Smooth muscle cell (in vitro differentiated cells): ENCODE measurements around the gene CHRNB2. TPM values are rescaled to one million over a fixed set of nuclear protein-coding genes. Genes with fewer than 3 reads are reported as not detected.

ENCODE experiments used
- DNase-seq: peaks from one replicate; lab custom pipeline; 2025; ENCODE audit not compliant: unreplicated experiment; lab: John Stamatoyannopoulos, UW
- H2AFZ ChIP-seq: fragments of 200-600 bp; sonication (generic); 2 replicates; pipeline ENCODE4 v1.6.0; 2016; ENCODE audit warnings: antibody characterized with exemption, low read depth, mild to moderate bottlenecking
- H3F3A ChIP-seq: fragments of 200-600 bp; sonication (generic); 2 replicates; pipeline ENCODE4 v1.6.0; 2017; ENCODE audit warnings: antibody characterized with exemption, low read depth
- H3K27ac ChIP-seq: fragments of 200-600 bp; sonication (generic); 2 replicates; pipeline ENCODE4 v1.5.1; 2016; ENCODE audit warnings: low read depth, mild to moderate bottlenecking
- H3K27me3 ChIP-seq: fragments of 200-600 bp; sonication (generic); 2 replicates; pipeline ENCODE4 v1.6.1; 2016; ENCODE audit warnings: low read depth, mild to moderate bottlenecking
- H3K36me3 ChIP-seq: fragments of 200-600 bp; sonication (generic); 2 replicates; pipeline ENCODE4 v1.5.1; 2016; ENCODE audit warnings: low read depth
- H3K4me1 ChIP-seq: fragments of 200-600 bp; sonication (generic); 2 replicates; pipeline ENCODE4 v1.5.1; 2016; ENCODE audit warnings: low read depth
- H3K4me2 ChIP-seq: fragments of 200-600 bp; sonication (generic); 2 replicates; pipeline ENCODE4 v1.6.0; 2016; ENCODE audit warnings: mild to moderate bottlenecking
- H3K4me3 ChIP-seq: fragments of 200-600 bp; sonication (generic); 2 replicates; pipeline ENCODE4 v1.5.1; 2016; ENCODE audit warnings: mild to moderate bottlenecking
- H3K79me2 ChIP-seq: fragments of 200-600 bp; sonication (generic); 2 replicates; pipeline ENCODE4 v1.6.0; 2016; ENCODE audit warnings: low read depth, mild to moderate bottlenecking
- H3K9ac ChIP-seq: fragments of 200-600 bp; sonication (generic); 2 replicates; pipeline ENCODE4 v1.6.0; 2016; ENCODE audit warnings: low read depth
- H3K9me3 ChIP-seq: fragments of 200-600 bp; sonication (generic); replicated peaks from 2 replicates; pipeline ENCODE4 v1.5.1; 2016; ENCODE audit warnings: low read depth
- H4K20me1 ChIP-seq: fragments of 200-600 bp; sonication (generic); 2 replicates; pipeline ENCODE4 v1.6.0; 2016; ENCODE audit warnings: low read depth
- CTCF ChIP-seq: fragments of 200-600 bp; sonication (generic); IDR thresholded peaks from 2 replicates; pipeline ENCODE4 v1.5.1; 2017; ENCODE audit warnings: borderline replicate concordance, mild to moderate bottlenecking, antibody characterized with exemption; ENCODE audit not compliant: insufficient read depth, poor library complexity, severe bottlenecking
- WGBS: methylation state at CpG from one replicate; pipeline ENCODE4 v1.1.7; 2016; ENCODE audit warnings: low lambda C conversion rate; 5-methylcytosine and 5-hydroxymethylcytosine counted together
- polyA plus RNA-seq: library from polyadenylated mRNA; unstranded; fragments of >200 nt; fragmentation: Nextera tagmentation; extraction: Ambion mirVana; gene quantifications from 2 replicates; pipeline ENCODE4 v1.2.1, GENCODE V29; 2016
- total RNA-seq: library from RNA; depleted of rRNA; stranded (reverse); fragments of >200 nt; gene quantifications from 2 replicates; pipeline ENCODE4 v1.2.3, GENCODE V29; 2014

Gene CHRNB2
- total and polyA plus RNA-seq, 2 experiments from 2014 or later = not detected

- Histone ChIP-seq H3K4me1 (peaks cover 2% of the 10 kb centered on the region), H3K79me2 (peaks cover 50% of the 10 kb centered on the region), H3K9ac (peak overlapping the region; percentile 98), H3K4me3 (peak overlapping the region; percentile 94), H3F3A (peaks cover 6% of the 10 kb centered on the region), H3K27ac (peak overlapping the region; percentile 96), H2AFZ (peak overlapping the region; percentile 99), H3K4me2 (peak overlapping the region; percentile 87), H3K36me3 (no peaks in the 10 kb centered on the region), H3K27me3 (peaks cover 13% of the 10 kb centered on the region), H4K20me1 (peaks cover 39% of the 10 kb centered on the region), H3K9me3 (no peaks in the 10 kb centered on the region)
- peak; percentile 43 for DNase-seq
- TF ChIP-seq CTCF = no peak
- WGBS = under 1% methylated on average over 65 of the region's 70 CpGs
These were observed 59.9 kb downstream of the CHRNB2 start for GRCh38 chr1:154627257-154628120.

DNA sequence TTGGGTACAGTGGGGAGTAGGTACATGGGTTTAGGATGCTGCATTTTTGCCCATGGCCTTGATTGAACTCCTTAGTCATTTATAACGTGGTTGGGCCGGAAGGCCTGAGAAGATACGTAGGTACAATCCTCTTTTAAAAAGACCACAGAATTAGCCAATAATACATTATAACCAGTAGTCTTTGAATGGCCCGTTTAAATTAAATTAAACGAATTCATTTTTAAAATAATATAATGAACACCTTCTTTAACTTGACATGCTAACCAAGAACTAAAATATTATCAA lies 60.5 kb downstream of the CHRNB2 start:
- peak overlapping the region; percentile 94 for H3K4me3 ChIP-seq
- H3K27ac ChIP-seq = peak overlapping the region; percentile 96
- no peak for TF ChIP-seq CTCF
- H3K4me2 ChIP-seq = peak overlapping the region; percentile 87
- no peaks in the 10 kb centered on the region for H3K36me3 ChIP-seq
- peak overlapping the region; percentile 98 for H3K9ac ChIP-seq
- H3K27me3 ChIP-seq = peaks cover 13% of the 10 kb centered on the region
- H3K79me2 ChIP-seq = peaks cover 45% of the 10 kb centered on the region
- H3F3A ChIP-seq = peaks cover 6% of the 10 kb centered on the region
- H3K4me1 ChIP-seq = peaks cover 2% of the 10 kb centered on the region
- H3K9me3 ChIP-seq = no peaks in the 10 kb centered on the region
- WGBS = 33% methylated on average over 5 of the region's 5 CpGs
- H2AFZ ChIP-seq = peak overlapping the region; percentile 99
- DNase-seq = no peak
- peaks cover 33% of the 10 kb centered on the region for H4K20me1 ChIP-seq

- Histone ChIP-seq H3F3A (peaks cover 6% of the 10 kb centered on the region), H3K36me3 (no peaks in the 10 kb centered on the region), H3K9me3 (no peaks in the 10 kb centered on the region), H2AFZ (peak overlapping the region; percentile 59), H3K9ac (no peak overlapping the region), H3K27me3 (peaks cover 13% of the 10 kb centered on the region), H4K20me1 (peaks cover 22% of the 10 kb centered on the region), H3K79me2 (peaks cover 34% of the 10 kb centered on the region), H3K4me2 (no peak overlapping the region), H3K27ac (no peak overlapping the region), H3K4me1 (peaks cover 2% of the 10 kb centered on the region), H3K4me3 (no peak overlapping the region)
- 23% methylated on average over 1 of the region's 1 CpG for WGBS
- no peak for DNase-seq
- no peak for TF ChIP-seq CTCF
These were observed 61.6 kb downstream of the CHRNB2 start for GRCh38 chr1:154629061-154629674.

Other genes with a start within 250 kb of the CHRNB2 start
- not detected in 2 replicates for gene AQP10, start 246.7 kb upstream of the CHRNB2 start, total RNA-seq
- 0.14 TPM in 1 of 2 replicates, not detected in the other for gene AQP10, start 246.7 kb upstream of the CHRNB2 start, polyA plus RNA-seq
- 49.1 and 57.6 TPM in 2 replicates for gene ATP8B2, start 242.3 kb upstream of the CHRNB2 start, total RNA-seq
- 19.6 and 20.7 TPM in 2 replicates for gene ATP8B2, start 242.3 kb upstream of the CHRNB2 start, polyA plus RNA-seq
- 1.3 and 1.8 TPM in 2 replicates for gene IL6R, start 162.4 kb upstream of the CHRNB2 start, total RNA-seq
- gene IL6R, start 162.4 kb upstream of the CHRNB2 start, polyA plus RNA-seq = 1.9 TPM in 2 replicates
- 0.13 TPM in 1 of 2 replicates, not detected in the other for gene TDRD10, start 65.6 kb upstream of the CHRNB2 start, total RNA-seq
- 0.11 TPM in 1 of 2 replicates, not detected in the other for gene TDRD10, start 65.6 kb upstream of the CHRNB2 start, polyA plus RNA-seq
- 0.13 and 0.45 TPM in 2 replicates for gene SHE, start 65.4 kb upstream of the CHRNB2 start, total RNA-seq
- gene SHE, start 65.4 kb upstream of the CHRNB2 start, polyA plus RNA-seq = 0.39 and 0.72 TPM in 2 replicates
- 15.1 and 20.4 TPM in 2 replicates for gene UBE2Q1, start 9.1 kb upstream of the CHRNB2 start, total RNA-seq
- gene UBE2Q1, start 9.1 kb upstream of the CHRNB2 start, polyA plus RNA-seq = 36.7 and 37.9 TPM in 2 replicates
- 80.6 and 87.5 TPM in 2 replicates for gene ADAR, start 40.4 kb downstream of the CHRNB2 start, total RNA-seq
- 39.1 and 44.6 TPM in 2 replicates for gene ADAR, start 40.4 kb downstream of the CHRNB2 start, polyA plus RNA-seq